C1 segment of cervical spinal cord (tissue), 14 donors: ENCODE data around the gene PMP22.
A peak's percentile ranks its signal among the peaks of the same experiment; 100 is the strongest.

Source experiments
- DNase-seq, 14 donors: peaks; one replicate each; lab custom pipeline; 2025; lab: John Stamatoyannopoulos, UW

PMP22 gene

DNA sequence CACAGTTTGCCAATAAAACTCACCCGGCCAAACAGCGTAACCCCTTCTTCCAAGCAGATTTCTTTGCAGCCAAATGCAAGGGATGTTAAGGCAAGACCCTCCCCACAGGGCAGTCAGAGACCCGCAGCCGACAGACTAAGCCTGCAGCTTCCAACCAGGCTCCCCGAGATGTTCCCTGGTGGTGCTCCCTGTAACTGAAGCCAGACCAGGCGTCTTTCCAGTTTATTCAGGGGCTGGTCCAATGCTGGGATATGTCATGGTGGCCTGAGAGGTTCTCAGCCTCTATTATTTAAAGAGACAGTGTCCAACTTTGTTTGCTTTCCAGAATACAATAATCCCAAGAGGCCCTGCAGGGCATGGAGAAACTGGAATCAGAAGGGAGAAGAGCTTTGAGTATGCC is at the start of gene PMP22:
TSS of gene PMP22 (minus strand) at position 196 of the 400 bp plus-strand sequence. CDS start 4,599 bp downstream, outside the sequence.
- DNase-seq: peak in 1 of 14 donors; percentile 35

DNA sequence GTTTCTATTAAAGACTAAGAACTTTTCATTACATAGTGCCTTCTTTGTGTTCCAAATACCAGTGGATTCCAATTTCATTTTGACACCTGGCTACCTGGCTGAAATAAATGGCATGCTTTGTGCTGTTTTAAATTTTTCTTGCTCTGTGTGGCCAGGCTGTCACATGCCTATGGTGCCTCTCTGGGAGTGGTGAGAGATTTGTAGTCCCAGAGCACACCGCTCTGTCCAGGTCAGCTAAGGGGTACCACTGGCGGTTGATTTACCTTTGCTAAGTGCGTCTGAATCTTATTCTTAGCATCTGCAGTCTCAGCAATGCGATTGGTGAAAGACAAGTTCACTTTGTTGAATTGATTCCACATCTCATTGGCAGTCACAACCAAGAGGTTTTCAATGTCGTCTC is 46.9 kb upstream of the PMP22 start:
- DNase-seq: no peak

DNA sequence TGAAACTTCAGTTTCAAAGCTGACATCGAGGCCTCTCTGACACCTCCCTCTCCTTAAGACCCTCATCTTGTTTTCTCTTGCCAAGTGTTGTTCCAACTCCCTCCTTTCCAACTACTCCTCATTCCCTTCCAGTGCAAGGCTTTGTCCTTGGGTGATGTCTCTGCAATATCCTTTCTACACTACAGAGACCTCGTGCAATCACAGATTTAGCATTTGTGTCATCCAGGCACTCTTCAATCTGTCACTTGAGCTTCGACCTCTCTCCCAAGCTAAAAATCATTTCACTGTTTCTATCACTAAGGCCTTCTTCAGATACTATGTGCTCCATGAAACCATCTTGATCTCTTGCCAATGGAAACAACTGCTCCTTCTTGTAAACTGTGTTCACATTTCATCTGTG is 44.7 kb upstream of the PMP22 start:
- no peak for DNase-seq

DNA sequence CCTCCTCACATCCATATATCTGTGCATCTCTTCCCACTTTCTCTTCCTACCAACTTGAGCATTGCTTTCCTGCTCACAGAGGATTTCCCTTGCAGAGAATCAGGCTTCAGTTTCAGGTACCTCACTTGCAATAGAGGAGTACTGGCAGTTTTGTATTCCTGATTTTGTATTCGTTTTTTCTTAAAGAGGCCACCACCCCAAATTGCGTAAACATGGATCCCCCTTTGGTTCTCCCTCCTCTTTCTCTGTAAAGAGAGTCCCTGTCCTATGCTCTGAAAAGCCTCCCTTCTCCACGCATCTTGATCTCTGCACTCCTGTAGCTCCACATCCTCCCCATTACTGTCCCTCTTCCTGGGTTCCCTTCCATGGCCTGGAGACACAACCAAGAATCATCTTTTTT is 44.1 kb upstream of the PMP22 start:
- no peak for DNase-seq

DNA sequence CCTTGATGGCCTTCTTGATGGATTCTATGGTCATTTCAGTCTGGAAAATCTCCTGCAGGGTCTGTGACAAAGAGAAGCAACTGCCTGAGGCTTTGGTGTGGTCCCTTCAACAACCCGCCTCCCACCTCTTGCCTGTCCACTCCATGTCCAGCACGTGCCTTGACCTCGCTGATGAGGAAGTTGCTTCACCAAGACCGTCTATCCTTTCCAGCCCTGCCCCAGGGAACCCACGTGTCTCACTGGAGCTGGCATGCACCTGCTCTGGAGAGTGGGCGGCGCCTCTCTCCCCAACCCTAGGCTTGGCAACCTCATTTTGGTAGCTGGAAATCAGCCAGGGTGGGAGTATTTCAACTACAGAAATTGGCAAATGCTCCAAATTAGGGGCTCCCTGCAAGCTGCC is 43.6 kb upstream of the PMP22 start:
- no peak for DNase-seq

DNA sequence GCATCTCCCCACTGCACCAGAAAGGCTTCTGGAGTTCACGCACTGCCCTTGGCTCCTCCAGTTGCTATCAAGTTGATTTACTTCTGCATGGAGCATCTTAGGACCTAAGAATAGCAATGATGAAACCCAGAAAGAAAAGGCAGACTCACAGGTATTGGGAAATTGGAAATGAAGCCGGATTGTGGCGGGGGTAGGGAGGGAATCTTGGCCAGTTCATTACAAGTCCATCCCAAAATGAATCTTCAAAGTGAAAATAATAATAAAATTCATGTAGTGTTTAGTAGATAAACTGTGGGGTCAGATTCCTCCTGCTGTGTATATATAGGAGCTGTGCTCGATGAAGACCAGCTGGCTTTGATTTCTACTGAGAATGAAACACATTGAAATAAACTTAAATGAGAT is 42.6 kb upstream of the PMP22 start:
- DNase-seq: no peak

DNA sequence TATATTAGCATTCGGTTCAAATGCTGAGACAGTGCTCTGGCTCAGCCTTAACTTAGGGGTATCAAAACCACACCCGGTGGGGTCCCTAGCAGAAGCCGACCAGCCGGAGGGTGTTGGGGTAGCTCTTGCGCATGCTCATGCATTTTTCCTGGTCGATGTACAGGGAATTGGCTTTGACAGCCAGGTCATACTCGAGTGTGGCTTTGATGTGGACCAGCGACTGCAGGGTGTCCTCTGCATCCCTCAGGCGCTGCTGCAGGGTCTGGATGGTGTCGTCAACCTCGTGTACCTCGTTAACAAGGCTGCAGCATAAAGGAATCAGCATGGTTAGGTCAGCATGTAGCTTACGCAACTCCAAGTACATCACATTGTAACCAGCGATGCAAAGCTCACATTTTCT is 38.7 kb upstream of the PMP22 start:
- DNase-seq: no peak

DNA sequence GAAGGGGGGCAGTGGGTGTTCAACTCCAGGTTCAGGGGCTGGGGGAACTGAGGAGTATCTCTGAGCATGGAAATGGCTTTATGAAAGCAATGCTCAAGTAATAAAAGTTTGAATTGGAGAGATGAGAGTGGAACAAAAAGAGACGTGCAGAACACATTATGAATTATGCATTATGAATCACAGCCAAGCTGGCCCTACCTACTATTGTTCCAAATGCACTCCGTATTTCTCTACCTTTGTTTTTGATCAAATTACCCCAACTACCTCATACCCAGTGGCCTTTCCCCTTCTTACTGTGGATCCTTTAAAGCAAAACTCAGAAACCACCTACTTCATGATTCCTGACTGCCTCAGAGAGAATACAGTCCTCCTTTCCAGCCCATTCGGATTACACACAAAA is 38.1 kb upstream of the PMP22 start:
- DNase-seq: no peak

DNA sequence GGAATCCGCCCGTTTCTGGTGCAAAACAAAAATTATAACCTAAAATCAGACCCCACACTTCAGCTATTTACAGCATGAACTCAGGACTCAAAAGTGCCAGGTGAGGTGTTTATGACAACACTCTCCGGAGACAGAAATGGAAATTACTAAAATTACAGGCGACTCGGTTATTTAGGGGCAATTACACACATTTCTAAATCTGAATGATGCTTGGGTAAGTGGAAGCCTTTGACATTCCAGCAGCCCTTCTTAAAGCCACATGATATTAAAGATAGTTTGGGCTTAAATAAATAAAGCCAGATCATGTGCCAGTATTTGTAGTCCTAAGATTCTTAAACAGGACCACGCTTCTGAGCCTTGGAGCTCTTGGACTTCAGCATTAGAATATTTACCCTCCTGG is 36.7 kb upstream of the PMP22 start:
- DNase-seq: no peak

DNA sequence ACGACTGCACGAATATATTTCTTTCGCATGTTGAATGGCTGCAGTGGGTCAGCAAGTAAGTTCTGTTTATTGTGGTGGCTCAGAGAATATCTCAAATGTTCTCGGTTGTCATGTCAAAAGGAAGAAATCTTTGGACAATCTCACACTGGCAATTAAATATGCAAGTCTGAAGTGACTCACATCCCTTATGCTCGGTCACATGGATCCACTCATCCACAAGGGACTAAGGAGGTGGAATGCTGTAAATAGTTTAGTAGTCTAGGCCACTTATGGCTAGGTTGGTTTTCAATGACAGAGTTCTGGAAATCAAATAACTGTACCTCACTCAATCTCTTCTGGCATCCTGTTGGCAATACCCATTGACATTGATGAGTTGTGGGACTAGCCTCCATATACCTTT is 33.0 kb upstream of the PMP22 start:
- no peak for DNase-seq

DNA sequence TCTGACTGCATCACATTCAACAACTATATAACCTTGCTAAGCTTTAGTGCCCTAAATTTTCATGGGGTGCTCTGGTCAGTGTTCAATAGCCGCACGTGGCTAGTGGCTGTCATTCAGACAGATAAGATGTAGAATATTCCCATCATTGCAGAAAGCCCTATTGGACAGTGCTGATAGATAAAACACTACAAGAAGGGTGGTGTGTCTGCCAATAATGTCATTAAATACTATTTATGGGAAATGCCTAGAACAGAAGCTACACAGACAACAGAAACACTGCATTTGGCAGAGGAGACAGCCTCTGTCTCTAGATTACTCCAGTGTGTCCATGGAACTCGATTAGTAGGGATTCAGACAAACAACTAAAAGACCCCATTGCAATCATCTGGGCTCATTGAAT is 28.4 kb upstream of the PMP22 start:
- no peak for DNase-seq

DNA sequence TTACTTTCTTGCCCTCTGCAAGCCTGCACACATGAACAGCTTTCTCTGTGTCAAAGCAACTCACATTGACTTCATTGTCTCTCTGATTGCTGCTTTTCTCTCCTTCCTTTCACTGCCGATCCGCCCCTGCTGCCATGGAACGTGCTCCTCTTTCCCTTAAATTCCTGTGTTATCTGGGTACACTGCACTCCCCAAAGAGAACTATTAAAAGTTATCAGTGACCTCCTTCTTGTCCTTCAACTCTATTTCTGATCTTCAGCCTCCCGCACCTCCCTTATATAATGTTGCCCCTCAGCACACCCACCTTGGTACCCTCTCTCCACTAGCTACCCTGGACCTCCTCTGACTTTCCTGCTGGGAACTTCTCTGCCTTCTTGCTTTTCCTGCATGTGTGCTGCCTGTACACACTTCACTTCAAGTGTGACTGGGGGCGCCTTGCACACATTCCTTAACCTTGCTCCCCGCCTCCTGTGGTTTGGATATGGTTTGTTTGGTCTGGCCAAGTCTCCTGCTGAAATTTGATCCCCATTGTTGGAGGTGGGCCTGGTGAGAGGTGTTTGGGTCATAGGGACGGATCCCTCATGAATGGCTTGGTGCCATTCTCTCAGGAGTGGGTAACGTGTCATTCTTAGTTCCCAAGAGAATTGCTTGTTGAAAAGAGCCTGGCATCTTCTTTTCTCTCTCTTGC is 26.7 kb upstream of the PMP22 start:
- DNase-seq: no peak

DNA sequence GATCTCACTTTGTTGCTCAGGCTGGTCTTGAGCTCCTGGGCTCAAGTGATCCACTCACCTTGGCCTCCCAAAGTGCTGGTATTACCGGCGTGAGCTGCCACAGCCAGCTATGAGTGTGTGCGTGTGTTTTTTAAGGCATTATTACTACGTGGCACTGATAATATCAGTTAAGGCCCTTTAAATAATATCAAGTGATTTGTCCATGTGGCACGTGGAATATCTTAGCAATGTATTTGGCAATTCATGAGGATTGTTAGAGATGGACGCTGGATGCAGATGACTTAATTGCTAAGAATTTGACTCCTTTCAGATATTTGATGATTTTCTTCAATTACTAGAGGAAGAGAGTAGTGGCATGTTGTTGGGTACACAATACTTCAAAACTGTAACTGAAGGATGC is 25.5 kb upstream of the PMP22 start:
- no peak for DNase-seq

DNA sequence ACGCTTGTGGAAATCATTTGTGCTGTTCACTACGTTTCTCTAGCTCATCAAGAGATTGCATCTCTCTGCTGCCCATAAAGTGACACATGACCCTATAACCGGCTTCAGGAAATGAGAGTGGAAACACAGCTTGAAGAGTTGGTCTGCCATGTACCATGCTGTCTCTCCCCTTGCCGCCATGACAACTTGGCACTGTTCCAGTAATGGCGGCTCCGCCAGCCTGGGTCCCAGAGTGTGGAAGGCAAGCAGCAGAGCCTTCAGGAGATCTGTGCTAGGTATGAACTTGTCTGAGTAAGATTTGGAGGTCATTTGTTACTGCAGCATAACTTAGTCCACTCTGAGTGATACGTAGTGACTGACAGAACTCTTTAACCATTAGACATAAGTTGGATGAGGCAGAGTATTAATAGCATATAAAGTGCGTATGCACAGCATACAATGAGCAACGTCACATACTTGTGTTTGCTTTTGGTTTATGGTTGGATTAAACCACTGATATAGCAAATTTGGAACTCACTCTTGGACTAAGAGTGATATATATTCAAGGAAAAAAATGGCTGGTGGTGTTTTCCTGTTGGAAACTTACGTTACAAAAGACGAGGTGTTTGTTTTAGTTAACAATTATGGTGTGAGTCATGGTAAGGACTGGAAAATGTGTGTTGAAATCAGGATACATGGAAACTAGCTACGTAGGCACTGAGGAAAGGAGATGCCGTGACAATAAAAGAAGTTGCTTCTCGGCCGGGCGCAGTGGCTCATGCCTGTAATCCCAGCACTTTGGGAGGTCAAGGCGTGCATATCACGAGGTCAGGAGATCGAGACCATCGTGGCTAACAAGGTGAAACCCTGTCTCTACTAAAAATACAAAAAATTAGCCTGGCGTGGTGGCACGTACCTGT is 24.4 kb upstream of the PMP22 start:
- DNase-seq: no peak

DNA sequence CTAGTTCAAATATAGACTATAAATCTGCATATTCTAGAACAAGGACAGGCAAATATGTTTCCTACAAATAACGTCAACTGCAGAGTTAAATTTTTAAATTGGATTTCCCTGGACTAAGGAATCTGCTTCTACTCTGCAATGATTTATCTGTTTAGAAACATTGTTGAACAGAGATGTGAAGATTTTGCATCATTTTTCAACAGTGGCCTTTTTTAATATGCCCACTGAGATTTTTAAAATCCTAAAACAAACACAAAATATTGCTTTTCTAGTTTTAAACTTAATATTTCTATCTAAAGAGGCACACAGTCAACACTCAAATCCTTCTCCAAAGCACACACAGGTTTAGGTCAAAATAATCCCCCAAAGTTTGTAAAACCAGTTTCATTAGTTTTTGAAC is 23.7 kb upstream of the PMP22 start:
- DNase-seq: no peak

DNA sequence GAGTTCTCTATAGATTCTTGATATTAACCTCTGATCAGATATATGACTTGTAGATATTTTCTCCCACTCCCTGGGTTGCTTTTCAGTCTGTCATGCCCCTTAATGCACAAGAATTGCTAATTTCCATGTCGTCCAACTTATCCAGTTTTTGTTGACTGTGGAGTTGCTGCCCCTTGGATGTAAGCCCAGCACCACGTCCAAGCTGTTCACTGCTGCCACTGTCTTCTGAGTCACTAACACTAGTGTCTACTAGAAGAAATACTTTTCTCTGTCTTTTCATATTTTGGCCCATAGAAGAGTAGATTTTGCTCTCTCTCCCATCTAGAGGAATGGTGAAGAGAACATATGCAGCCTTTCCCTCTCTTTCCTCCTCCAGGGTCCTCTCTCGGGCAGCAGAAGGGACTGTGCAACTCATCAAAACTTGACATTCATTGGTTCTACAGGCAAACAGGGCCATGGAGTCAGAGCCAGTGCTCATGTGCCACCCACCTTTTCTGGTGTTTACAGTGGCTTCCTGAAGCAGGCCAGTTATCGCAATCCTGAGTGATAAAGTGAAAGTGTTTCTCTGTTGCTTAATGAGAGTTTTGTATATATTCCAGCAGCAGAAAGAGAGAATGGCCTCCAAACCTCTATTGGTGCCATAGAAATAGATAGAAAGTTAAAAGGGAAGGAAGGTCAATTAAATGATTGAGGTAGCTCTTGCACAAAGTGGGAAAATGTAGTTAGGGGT is 22.6 kb upstream of the PMP22 start:
- DNase-seq: no peak

DNA sequence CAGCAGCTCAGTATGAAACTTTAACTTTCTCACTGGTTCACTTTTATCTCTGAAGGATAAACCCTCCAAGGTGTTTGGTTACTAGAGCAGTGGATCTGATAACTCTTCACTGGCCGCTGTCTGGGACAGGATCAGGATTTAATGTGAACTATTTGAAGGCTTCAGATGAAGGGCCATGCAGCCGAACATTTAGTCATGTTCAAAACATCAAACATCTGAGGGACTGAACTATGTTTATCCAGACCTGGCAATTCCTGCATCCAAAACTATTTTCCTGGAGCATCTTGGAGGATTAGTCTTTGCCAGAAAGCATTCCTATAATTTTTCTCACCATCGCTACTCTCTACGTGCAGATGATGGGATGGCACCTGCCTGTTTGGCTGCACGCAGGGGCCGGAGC is 20.3 kb upstream of the PMP22 start:
- DNase-seq: no peak

DNA sequence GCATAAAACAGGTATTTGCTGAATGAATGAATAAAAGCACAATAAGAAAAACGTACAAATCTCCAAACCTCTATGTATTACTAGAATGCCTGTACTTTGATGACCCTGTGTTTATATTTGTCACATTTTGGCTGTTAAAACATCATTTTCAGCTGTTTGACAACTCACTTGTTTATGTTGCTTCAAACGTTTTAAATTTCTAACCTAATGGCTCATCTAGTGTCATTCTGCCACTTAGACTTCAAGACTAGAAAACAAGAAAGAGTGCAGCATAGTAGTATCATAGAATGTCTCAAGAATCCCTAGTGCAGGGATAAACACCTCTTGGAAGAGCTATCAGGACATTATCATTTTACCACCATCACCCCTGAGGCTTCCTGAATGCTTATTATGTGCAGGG is 19.4 kb upstream of the PMP22 start:
- no peak for DNase-seq

DNA sequence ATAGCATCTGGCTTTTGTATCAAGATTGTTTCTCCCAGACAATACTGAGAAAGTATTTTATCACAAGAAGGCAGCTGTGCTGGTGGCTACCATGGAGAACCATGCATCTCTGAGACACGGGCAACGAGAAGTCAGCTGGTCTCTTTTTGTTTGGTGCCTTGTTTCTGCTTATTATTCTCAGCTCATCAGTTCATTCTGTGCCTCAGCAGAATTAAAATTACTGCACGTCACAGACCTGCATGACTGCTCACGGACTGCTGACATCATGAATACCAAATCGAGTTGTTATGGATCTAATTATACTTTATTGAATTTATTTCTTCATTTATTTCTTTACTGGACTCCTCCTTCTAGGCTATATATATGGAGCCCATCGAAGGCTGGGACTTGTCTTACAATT is 19.0 kb upstream of the PMP22 start:
- DNase-seq: no peak

DNA sequence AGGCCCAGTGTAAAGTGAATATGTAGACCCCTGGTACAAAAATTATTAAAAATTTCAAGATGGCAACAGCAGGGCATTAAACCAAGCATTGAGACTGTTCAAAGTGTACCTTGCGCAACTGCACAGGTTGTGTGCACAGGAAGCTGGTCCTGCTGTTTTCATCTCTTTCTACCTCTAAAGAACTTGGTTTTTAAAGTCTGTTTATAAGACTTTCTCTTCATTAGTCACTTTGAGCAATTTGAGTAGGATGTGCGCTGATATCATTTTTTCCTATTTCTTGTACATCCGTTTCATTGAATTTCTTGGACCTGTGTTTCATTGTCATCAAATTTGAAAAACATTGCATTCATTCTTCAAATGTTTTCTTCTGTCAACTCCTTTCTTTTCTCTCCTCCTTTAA is 16.8 kb upstream of the PMP22 start:
- DNase-seq: no peak

DNA sequence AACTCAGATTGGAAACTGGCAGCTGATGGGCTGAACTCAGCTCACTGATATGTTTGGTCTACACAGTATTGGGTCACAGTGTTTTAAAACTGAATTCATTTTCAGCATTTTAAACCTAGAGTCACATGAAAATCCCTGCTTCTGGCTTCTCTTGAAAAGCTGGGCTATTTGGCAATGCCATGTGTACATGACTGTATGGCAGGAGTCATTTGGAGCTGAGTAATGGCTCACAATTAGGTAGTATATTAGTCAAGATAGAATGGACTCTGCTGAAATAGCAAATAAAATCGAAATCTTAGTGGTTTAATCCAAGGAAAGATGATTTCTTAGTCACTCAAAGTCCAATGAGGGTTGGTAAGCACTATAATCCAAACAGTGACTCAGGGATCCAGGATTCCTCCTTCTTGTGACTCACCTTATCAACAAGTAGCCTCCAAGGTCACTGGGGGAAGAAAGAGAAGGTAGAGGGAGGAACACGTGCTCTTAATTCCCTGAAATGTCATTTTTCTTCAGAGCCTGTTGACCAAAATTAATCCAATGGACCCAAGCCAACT is 13.9 kb upstream of the PMP22 start:
- DNase-seq: no peak

DNA sequence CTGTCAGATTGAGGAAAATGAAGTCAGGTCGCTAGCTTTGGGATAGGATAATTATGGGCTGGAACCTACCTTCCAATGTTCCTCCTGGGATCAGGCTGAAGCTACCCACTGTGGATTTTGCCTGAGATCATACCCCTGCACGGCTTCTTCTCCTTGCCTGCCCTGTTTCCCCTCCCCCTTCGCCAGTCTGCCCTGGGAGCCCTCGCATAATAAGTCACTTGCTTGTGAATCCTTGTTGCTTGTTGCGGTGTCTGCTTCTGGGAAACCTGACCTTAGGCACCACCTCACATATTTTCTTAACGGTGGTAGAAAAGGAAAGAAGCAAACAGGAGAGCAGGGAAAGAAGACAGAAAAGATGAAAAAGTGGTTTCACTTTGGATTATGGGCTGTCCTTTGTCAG is 13.3 kb upstream of the PMP22 start:
- no peak for DNase-seq
